Measurements from ENCODE around the gene LGALS14. TPM values are rescaled to one million over a fixed set of nuclear protein-coding genes. Genes with fewer than 3 reads are reported as not detected.

LGALS14 gene
- polyA plus RNA-seq, 1 donor: not detected

DNA sequence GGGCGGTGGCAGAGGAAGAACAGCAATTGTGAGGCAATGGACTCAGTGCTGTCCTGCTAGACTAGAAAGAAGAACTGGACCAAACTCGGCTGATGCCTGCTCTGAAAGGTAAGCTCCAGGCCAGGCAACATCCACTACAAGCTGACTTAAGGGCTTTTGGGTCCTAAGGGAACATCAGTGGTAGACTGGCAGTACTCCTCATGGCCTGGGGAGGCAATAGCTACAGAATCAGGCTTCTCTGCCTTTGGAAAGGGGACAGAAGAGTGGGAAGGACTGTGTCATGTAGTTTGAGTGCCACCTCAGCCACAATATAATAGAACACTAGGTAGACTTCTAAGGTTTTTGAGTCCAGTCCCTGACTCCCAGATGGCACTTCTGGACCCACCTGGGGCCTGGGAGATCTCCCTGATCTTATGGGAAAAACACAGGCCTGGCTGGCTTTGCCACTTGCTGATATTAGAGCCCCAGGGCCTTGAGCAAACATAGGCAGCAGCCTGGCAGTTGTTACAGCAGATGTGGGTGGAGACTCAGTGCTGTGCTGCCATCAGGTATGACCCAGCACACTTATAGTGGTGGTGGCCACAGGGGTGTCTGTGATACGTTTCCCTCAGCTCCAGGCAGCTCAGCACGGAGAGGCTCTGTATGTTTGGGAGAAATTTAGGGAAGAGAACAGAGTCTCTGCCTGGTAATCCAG is 42.7 kb downstream of the LGALS14 start:
- DNase-seq: no peak

DNA sequence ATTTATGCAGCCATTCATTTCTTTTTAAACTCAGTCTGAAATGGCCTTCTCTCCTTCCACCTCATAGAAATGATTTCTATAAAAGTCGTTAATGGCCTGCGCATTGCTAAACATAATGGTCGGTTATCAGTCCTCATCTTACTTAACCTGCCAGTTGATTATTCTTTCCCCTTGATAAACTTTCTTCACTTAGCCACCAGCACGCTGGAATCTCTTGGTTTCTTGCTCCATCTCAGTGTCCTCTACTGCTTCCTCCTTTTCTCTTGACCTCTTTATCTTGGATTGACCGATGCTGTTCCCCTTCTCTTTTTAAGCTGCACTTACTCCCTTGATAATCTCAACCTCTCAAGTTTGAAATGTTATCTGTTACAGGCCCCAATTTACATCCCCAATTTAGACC is 45.7 kb downstream of the LGALS14 start:
- DNase-seq: no peak

DNA sequence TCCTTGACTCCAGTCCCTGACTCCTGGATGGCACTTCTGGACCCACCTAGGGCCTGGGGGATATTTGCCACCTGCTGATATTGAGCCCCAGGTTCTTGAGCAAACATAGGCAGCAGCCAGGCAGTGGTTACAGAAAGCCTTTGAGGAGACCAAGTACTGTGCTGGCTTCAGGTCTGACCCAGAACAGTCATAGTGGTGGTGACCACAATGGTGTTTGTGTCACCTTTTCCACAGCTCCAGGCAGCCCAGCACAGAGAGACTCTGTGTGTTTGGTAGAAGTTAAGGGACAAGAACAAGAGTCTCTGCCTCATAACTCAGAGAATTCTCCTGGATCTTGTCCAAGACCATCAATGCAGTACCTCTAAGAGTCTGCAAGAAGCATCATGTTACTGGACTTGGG is 48.1 kb downstream of the LGALS14 start:
- DNase-seq: no peak

DNA sequence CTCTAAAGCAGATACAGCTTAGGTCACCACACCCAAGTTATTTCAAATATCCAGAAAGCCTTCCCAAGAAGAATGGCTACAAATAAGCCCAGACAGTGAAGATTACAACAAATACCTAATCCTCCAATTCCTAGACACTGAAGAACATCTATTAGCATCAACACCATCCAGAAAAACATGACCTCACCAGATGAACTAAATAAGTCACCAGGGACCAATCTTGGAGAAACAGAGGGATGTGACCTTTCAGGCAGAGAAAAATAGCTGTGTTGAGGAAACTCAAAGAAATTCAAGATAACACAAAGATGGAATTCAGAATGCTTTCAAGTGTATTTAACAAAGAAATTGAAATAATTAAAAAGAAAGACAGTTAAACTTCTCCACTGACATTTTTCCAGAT is 48.5 kb downstream of the LGALS14 start:
- no peak for DNase-seq

DNA sequence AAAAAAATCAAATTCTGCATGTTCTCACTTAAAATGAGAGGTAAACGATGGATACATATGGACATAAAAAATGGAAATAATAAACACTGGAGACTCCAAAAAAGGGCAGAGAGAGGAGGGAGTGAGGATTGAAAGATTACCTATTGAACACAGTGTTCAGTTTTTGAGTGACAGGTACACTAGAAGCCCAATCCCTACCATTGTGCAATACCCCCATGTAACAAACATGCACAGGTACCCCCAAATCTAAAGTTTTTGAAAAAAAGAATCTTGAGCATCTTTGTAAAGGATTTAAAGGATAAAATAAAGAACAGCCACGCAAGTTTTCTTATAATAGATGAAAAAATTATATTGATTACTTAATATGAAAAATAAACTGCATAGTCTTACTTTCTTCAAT is 50.3 kb downstream of the LGALS14 start:
- no peak for DNase-seq

DNA sequence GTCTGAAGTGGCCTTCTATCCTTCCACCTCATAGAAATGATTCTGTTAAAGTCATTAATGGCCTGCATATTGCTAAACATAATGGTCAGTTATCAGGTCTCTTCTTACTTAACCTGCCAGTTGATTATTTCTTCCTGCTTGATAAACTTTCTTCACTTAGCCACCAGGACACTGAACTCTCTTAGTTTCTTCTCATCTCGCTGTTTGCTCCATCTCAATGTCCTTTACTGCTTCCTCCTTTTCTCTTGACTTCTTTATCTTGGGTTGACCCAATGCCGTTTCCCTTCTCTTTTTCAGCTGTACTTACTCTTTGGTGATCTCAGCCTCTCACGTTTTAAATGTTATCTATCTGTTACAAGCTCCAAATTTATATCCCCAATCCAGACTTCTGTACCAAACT is 50.7 kb downstream of the LGALS14 start:
- DNase-seq: no peak

Other genes with a start within 250 kb of the LGALS14 start
- gene TIMM50, start 223.6 kb upstream of the LGALS14 start, polyA plus RNA-seq (ENCODE audit: insufficient read length): 91.5 TPM
- 0.70 TPM for gene DLL3, start 205.5 kb upstream of the LGALS14 start, polyA plus RNA-seq (ENCODE audit: insufficient read length)
- 10.1 TPM for gene SELENOV, start 189.3 kb upstream of the LGALS14 start, polyA plus RNA-seq (ENCODE audit: insufficient read length)
- gene EID2B, start 171.6 kb upstream of the LGALS14 start, polyA plus RNA-seq (ENCODE audit: insufficient read length): 5.8 TPM
- gene EID2, start 164.3 kb upstream of the LGALS14 start, polyA plus RNA-seq (ENCODE audit: insufficient read length): 21.3 TPM
- gene LGALS13, start 102.0 kb upstream of the LGALS14 start, polyA plus RNA-seq (ENCODE audit: insufficient read length): not detected
- not detected for gene LGALS16, start 48.6 kb upstream of the LGALS14 start, polyA plus RNA-seq (ENCODE audit: insufficient read length)
- 3.0 TPM for gene CLC, start 33.5 kb downstream of the LGALS14 start, polyA plus RNA-seq (ENCODE audit: insufficient read length)
- not detected for gene LEUTX, start 74.4 kb downstream of the LGALS14 start, polyA plus RNA-seq (ENCODE audit: insufficient read length)
- gene DYRK1B, start 129.7 kb downstream of the LGALS14 start, polyA plus RNA-seq (ENCODE audit: insufficient read length): 34.2 TPM
- 296 TPM for gene FBL, start 141.9 kb downstream of the LGALS14 start, polyA plus RNA-seq (ENCODE audit: insufficient read length)
- 5.8 TPM for gene FCGBP, start 230.2 kb downstream of the LGALS14 start, polyA plus RNA-seq (ENCODE audit: insufficient read length)